B cell (primary cell): ENCODE data around the gene SDCCAG8.

Experiments
- EZH2 ChIP-seq: IDR thresholded peaks from 2 replicates; pipeline ENCODE4 v1.6.1; 2012; ENCODE audit warnings: borderline replicate concordance, low read depth, mild to moderate bottlenecking, moderate library complexity, low read length; ENCODE audit not compliant: insufficient read depth, poor library complexity, severe bottlenecking
- TF ChIP-seq, protein P1 (sequence below): fragments of 200-600 bp; IDR thresholded peaks from one replicate; pipeline ENCODE4 v1.8.0; 2022; ENCODE audit warnings: antibody characterized with exemption, mild to moderate bottlenecking

- TF ChIP-seq, protein P1, sequence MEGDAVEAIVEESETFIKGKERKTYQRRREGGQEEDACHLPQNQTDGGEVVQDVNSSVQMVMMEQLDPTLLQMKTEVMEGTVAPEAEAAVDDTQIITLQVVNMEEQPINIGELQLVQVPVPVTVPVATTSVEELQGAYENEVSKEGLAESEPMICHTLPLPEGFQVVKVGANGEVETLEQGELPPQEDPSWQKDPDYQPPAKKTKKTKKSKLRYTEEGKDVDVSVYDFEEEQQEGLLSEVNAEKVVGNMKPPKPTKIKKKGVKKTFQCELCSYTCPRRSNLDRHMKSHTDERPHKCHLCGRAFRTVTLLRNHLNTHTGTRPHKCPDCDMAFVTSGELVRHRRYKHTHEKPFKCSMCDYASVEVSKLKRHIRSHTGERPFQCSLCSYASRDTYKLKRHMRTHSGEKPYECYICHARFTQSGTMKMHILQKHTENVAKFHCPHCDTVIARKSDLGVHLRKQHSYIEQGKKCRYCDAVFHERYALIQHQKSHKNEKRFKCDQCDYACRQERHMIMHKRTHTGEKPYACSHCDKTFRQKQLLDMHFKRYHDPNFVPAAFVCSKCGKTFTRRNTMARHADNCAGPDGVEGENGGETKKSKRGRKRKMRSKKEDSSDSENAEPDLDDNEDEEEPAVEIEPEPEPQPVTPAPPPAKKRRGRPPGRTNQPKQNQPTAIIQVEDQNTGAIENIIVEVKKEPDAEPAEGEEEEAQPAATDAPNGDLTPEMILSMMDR = no peak
- no peak for TF ChIP-seq EZH2
These were observed 207.3 kb downstream of the SDCCAG8 start for GRCh38 chr1:243462929-243463697.
